ENCODE results near the gene TEKT1. TPM values are rescaled to one million over a fixed set of nuclear protein-coding genes. Genes with fewer than 3 reads are reported as not detected.
A peak's percentile ranks its signal among the peaks of the same experiment; 100 is the strongest.
"Not testable (repeated sequence)": the region's sequence is repeated elsewhere in the genome, so short reads cannot be mapped to it uniquely, and the experiment has no call there.

TEKT1 gene
- not detected in 2 replicates for total RNA-seq (2014; rRNA removed)
- percentile 5 among the genes with signal in this experiment for Bru-seq, nascent RNA
- percentile 7 among the genes with signal in this experiment for BruChase-seq, experiment 1, labeled RNA remaining after a 6-hour chase
- BruChase-seq, experiment 2, labeled RNA remaining after a 2-hour chase: percentile 6 among the genes with signal in this experiment
- long read RNA-seq, partial matches to known transcripts: 0 of 1 reads
- long read RNA-seq, other reads (novel, unspliced or antisense): 1 of 1 reads

GRCh38 chr17:6831661-6832263, at the start of gene TEKT1:
Gene TEKT1 (minus strand): TSS chr17:6831729. CDS start chr17:6830376, 1,353 bp downstream.
- Histone ChIP-seq H3F3A (ENCODE audit: low read length, unreplicated experiment) (no peaks in the 10 kb centered on the region), H3K36me3 (ENCODE audit: low read depth, low read length) (no peaks in the 10 kb centered on the region), H3K79me2 (ENCODE audit: low read length) (no peaks in the 10 kb centered on the region), H3K9me2 (replicated peaks; ENCODE audit: low read length) (no peaks in the 10 kb centered on the region), H3K9ac (ENCODE audit: low read length) (no peak within 1 kb of the TSS), H3K9me3 (ENCODE audit: low read length) (no peaks in the 10 kb centered on the region), H3K4me3 (ENCODE audit: low read length) (peak within 1 kb of the TSS; percentile 70), H2AFZ (ENCODE audit: low read length) (peak within 1 kb of the TSS; percentile 83), H3K27ac (ENCODE audit: low read length) (no peak within 1 kb of the TSS), H4K20me1 (ENCODE audit: low read length) (no peaks in the 10 kb centered on the region), H3K4me1 (ENCODE audit: insufficient read depth, low read length) (peaks cover 3% of the 10 kb centered on the region; the same call in 1 of the 2 replicates), H3K4me2 (ENCODE audit: low read length) (peak within 1 kb of the TSS; percentile 93), H3K27me3 (ENCODE audit: low read length) (peaks cover 21% of the 10 kb centered on the region; the same call in 1 of the 2 replicates)
- CTCF ChIA-PET: no interaction called here
- intact Hi-C loops (cut with micrococcal nuclease): no loop called here
- POLR2A ChIA-PET (ENCODE audit: unreplicated experiment): no interaction called here
- TF ChIP-seq CTCF (conservative IDR thresholded peaks at IDR 0.05; ENCODE audit: low read depth, low read length) (no peak), EZH2 (IDR thresholded peaks at IDR 0.05; ENCODE audit: low read length, unreplicated experiment) (no peak), EZH2phosphoT487 (IDR thresholded peaks at IDR 0.05; ENCODE audit: borderline replicate concordance, low read length) (no peak)
- ATAC-seq (peak; percentile 84), DNase-seq (peak; percentile 73)
- no TSS peak for BruUV-seq (replicated peaks)

- CTCF ChIA-PET: not testable (repeated sequence)
Observed at GRCh38 chr17:6879221-6879975, 47.9 kb upstream of the TEKT1 start.

GRCh38 chr17:6875276-6875675, 43.7 kb upstream of the TEKT1 start:
- H3K27me3 ChIP-seq (ENCODE audit: low read length); H4K20me1 ChIP-seq (ENCODE audit: low read length); H3F3A ChIP-seq (ENCODE audit: low read length, unreplicated experiment); POLR2A ChIA-PET (ENCODE audit: unreplicated experiment); H3K9ac ChIP-seq (ENCODE audit: low read length); H3K4me2 ChIP-seq (ENCODE audit: low read length); intact Hi-C loops (cut with micrococcal nuclease); H3K9me3 ChIP-seq (ENCODE audit: low read length); H3K4me1 ChIP-seq (ENCODE audit: insufficient read depth, low read length); CTCF ChIA-PET; H3K4me3 ChIP-seq (ENCODE audit: low read length); H3K27ac ChIP-seq (ENCODE audit: low read length); H3K9me2 ChIP-seq (replicated peaks; ENCODE audit: low read length); BruUV-seq (replicated peaks); H2AFZ ChIP-seq (ENCODE audit: low read length); ATAC-seq: not testable (repeated sequence)
- DNase-seq: peak; percentile 16
- H3K79me2 ChIP-seq (ENCODE audit: low read length): peaks cover 65% of the 10 kb centered on the region
- peaks cover 16% of the 10 kb centered on the region for H3K36me3 ChIP-seq (ENCODE audit: low read depth, low read length)

More at GRCh38 chr17:6879221-6879975, 47.9 kb upstream of the TEKT1 start:
- H4K20me1 ChIP-seq (ENCODE audit: low read length); H3K4me3 ChIP-seq (ENCODE audit: low read length); H3K27me3 ChIP-seq (ENCODE audit: low read length); H3K4me1 ChIP-seq (ENCODE audit: insufficient read depth, low read length); H3F3A ChIP-seq (ENCODE audit: low read length, unreplicated experiment); H3K9ac ChIP-seq (ENCODE audit: low read length); POLR2A ChIA-PET (ENCODE audit: unreplicated experiment); H3K4me2 ChIP-seq (ENCODE audit: low read length); H3K27ac ChIP-seq (ENCODE audit: low read length); ATAC-seq; DNase-seq; H3K9me2 ChIP-seq (replicated peaks; ENCODE audit: low read length); H2AFZ ChIP-seq (ENCODE audit: low read length); intact Hi-C loops (cut with micrococcal nuclease); H3K9me3 ChIP-seq (ENCODE audit: low read length); BruUV-seq (replicated peaks): not testable (repeated sequence)
- Histone ChIP-seq H3K79me2 (ENCODE audit: low read length) (peaks cover 62% of the 10 kb centered on the region), H3K36me3 (ENCODE audit: low read depth, low read length) (peaks cover 14% of the 10 kb centered on the region)
